Fibroblast of lung (primary cell): ENCODE results near the gene TERT.

Experiments
- EZH2 ChIP-seq: IDR thresholded peaks from 2 replicates; pipeline ENCODE4 v1.5.1; 2012; ENCODE audit warnings: low read length, control low read depth, mild to moderate bottlenecking; ENCODE audit errors: missing control alignments
- TF ChIP-seq, protein P1 (sequence below), 2 donors: IDR thresholded peaks in 1 of 2; conservative IDR thresholded peaks in 1 of 2; 1 replicate in 1 of 2; 2 replicates in 1 of 2; pipeline ENCODE4 v1.5.1; 2011 to 2012; ENCODE audit warnings: low read length in 2 of 2, control low read depth in 1 of 2, inconsistent platforms in 1 of 2, low read depth in 1 of 2, mild to moderate bottlenecking in 1 of 2

DNA sequence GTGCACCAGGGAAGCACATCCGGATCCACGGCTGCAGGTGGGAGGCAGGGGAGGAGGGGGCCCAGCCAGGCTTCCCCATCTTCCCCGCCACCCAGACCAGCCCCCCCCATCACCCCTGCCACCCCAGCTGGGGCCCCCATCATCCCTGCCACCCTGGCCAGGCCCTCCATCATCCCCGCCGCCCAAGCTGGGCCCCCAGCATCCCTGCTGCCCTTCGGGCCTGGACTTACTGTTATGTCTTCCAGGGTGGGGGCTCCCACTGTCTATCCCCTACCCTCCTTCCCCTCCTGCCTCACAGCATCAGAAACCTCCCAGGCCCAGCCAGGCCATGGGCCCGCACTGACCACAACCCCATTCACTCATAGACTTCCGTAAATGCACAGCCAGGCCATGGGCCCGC lies 42.2 kb downstream of the TERT start:
- TF ChIP-seq, protein P1, sequence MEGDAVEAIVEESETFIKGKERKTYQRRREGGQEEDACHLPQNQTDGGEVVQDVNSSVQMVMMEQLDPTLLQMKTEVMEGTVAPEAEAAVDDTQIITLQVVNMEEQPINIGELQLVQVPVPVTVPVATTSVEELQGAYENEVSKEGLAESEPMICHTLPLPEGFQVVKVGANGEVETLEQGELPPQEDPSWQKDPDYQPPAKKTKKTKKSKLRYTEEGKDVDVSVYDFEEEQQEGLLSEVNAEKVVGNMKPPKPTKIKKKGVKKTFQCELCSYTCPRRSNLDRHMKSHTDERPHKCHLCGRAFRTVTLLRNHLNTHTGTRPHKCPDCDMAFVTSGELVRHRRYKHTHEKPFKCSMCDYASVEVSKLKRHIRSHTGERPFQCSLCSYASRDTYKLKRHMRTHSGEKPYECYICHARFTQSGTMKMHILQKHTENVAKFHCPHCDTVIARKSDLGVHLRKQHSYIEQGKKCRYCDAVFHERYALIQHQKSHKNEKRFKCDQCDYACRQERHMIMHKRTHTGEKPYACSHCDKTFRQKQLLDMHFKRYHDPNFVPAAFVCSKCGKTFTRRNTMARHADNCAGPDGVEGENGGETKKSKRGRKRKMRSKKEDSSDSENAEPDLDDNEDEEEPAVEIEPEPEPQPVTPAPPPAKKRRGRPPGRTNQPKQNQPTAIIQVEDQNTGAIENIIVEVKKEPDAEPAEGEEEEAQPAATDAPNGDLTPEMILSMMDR (conservative IDR thresholded peaks at IDR 0.05 in 1 of 2, IDR thresholded peaks at IDR 0.05 in 1 of 2; ENCODE audit: low read depth in 1 of 2, low read length in 2 of 2), result no peak
- no peak for TF ChIP-seq EZH2
